SU-DHL-6 (cell line): Measurements from ENCODE around the gene AGTR1.

Source experiments
- H2AFZ ChIP-seq: fragments of 200-600 bp; sonication (generic); 2 replicates; pipeline ENCODE4 v1.6.1; 2014; ENCODE audit warnings: low read depth, mild to moderate bottlenecking, moderate library complexity, mixed read lengths, antibody characterized with exemption, low read length; ENCODE audit not compliant: severe bottlenecking
- H3F3A ChIP-seq: fragments of 200-600 bp; shearing (Covaris generic); 2 replicates; pipeline ENCODE4 v1.6.0; 2016; ENCODE audit warnings: antibody characterized with exemption, mild to moderate bottlenecking; ENCODE audit not compliant: insufficient read depth
- H3K27ac ChIP-seq: fragments of 200-600 bp; sonication (generic); 2 replicates; pipeline ENCODE4 v1.5.1; 2016; ENCODE audit warnings: low read depth, mild to moderate bottlenecking, low read length, moderate library complexity, mixed read lengths
- H3K27me3 ChIP-seq: fragments of 200-600 bp; sonication (generic), shearing (Covaris generic); 2 replicates; pipeline ENCODE4 v1.6.0; 2014; ENCODE audit warnings: mild to moderate bottlenecking, low read length
- H3K36me3 ChIP-seq: fragments of 200-600 bp; sonication (generic); 2 replicates; pipeline ENCODE4 v1.6.1; 2014; ENCODE audit warnings: mild to moderate bottlenecking, low read length, mixed read lengths
- H3K4me2 ChIP-seq: fragments of 300-600, 200-600 bp; shearing (Covaris generic), sonication (generic); 2 replicates; pipeline ENCODE4 v1.6.0; 2014; ENCODE audit warnings: low read length, low read depth, mild to moderate bottlenecking; ENCODE audit not compliant: poor library complexity, severe bottlenecking
- H3K4me3 ChIP-seq: fragments of 200-600 bp; sonication (generic); 2 replicates; pipeline ENCODE4 v1.5.1; 2014; ENCODE audit warnings: antibody characterized with exemption, low read length, mild to moderate bottlenecking, mixed read lengths; ENCODE audit not compliant: insufficient read depth, poor library complexity, severe bottlenecking
- H3K79me2 ChIP-seq: fragments of 200-600 bp; sonication (generic); 2 replicates; pipeline ENCODE4 v1.6.1; 2014; ENCODE audit warnings: mild to moderate bottlenecking, low read length, moderate library complexity; ENCODE audit not compliant: insufficient read depth
- H3K9ac ChIP-seq: fragments of 200-600 bp; sonication (generic); 2 replicates; pipeline ENCODE4 v1.7.0; 2014; ENCODE audit warnings: mild to moderate bottlenecking, low read length
- H3K9me2 ChIP-seq: fragments of 200-600 bp; sonication (generic); replicated peaks from 2 replicates; pipeline ENCODE4 v1.6.1; 2014; ENCODE audit warnings: low read length; ENCODE audit not compliant: insufficient read depth
- H3K9me3 ChIP-seq: fragments of 200-600 bp; sonication (generic); 2 replicates; pipeline ENCODE4 v1.6.1; 2014; ENCODE audit warnings: low read length, mixed read lengths; ENCODE audit not compliant: insufficient read depth
- H4K20me1 ChIP-seq: fragments of 200-600 bp; sonication (generic); 2 replicates; pipeline ENCODE4 v1.6.1; 2014; ENCODE audit warnings: low read depth, mild to moderate bottlenecking, antibody characterized with exemption, low read length, moderate library complexity, mixed read lengths
- EZH2phosphoT487 ChIP-seq: fragments of 200-600 bp; sonication (generic), shearing (Covaris generic); conservative IDR thresholded peaks from 2 replicates; pipeline ENCODE4 v1.6.1; 2018; ENCODE audit warnings: mild to moderate bottlenecking, antibody characterized with exemption, low read length, moderate library complexity, mixed read lengths
- TF ChIP-seq, protein P1 (sequence below): fragments of 200-600 bp; sonication (generic); IDR thresholded peaks from one replicate; pipeline ENCODE4 v1.5.1; 2017; ENCODE audit warnings: antibody characterized with exemption, mild to moderate bottlenecking, low read length, moderate library complexity; ENCODE audit not compliant: insufficient read depth, poor library complexity, severe bottlenecking

AGTR1 gene

DNA sequence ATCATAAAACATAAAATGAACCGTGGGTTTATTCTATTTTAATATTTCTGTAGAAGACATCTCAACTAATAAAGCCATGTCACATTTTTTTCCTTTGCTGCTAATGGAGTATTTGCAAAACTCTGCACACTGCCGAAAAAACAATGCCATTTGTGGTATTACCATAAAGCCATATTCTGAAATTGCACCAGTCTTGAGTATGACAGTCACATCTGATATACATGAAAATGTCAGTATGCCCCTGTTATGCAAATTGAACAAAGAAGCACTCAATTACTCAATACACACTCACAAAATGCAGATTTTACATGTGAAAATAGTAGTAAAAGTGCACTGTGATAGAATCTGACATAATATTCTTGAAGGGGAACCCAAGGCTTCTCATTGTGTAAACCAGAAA, 74.7 kb downstream of the AGTR1 start:
- Histone ChIP-seq H3K9me2 (no peaks in the 10 kb centered on the region), H3K4me3 (no peak overlapping the region), H3F3A (no peaks in the 10 kb centered on the region), H3K27me3 (no peaks in the 10 kb centered on the region), H3K4me2 (no peak overlapping the region), H3K9ac (no peak overlapping the region), H3K27ac (no peak overlapping the region), H3K79me2 (no peaks in the 10 kb centered on the region), H4K20me1 (no peaks in the 10 kb centered on the region), H2AFZ (no peak overlapping the region), H3K36me3 (no peaks in the 10 kb centered on the region), H3K9me3 (no peaks in the 10 kb centered on the region)
- TF ChIP-seq, protein P1, sequence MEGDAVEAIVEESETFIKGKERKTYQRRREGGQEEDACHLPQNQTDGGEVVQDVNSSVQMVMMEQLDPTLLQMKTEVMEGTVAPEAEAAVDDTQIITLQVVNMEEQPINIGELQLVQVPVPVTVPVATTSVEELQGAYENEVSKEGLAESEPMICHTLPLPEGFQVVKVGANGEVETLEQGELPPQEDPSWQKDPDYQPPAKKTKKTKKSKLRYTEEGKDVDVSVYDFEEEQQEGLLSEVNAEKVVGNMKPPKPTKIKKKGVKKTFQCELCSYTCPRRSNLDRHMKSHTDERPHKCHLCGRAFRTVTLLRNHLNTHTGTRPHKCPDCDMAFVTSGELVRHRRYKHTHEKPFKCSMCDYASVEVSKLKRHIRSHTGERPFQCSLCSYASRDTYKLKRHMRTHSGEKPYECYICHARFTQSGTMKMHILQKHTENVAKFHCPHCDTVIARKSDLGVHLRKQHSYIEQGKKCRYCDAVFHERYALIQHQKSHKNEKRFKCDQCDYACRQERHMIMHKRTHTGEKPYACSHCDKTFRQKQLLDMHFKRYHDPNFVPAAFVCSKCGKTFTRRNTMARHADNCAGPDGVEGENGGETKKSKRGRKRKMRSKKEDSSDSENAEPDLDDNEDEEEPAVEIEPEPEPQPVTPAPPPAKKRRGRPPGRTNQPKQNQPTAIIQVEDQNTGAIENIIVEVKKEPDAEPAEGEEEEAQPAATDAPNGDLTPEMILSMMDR = no peak
- TF ChIP-seq EZH2phosphoT487 = no peak

DNA sequence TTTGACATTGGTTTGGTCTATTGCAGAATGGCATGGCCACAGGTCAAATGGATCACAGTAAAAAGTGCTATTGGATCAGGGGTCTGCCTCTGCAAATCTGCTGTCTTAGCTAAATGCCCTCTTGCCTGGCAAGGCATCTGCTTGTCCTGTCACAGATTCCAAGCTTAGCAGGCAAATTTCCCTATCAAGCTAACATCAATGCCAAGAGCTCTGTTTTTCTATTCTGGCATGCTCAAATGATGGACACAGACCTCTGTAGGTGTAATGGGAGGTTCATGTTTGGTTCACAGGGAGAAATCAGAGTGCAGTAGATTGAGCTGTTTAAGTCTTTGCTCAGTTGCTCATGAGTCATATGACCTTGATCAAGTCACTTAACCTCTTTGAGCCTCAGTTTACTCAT, 75.1 kb downstream of the AGTR1 start:
- Histone ChIP-seq H3K36me3 (no peaks in the 10 kb centered on the region), H3K4me3 (no peak overlapping the region), H3K79me2 (no peaks in the 10 kb centered on the region), H2AFZ (no peak overlapping the region), H3K9me3 (no peaks in the 10 kb centered on the region), H3K9me2 (no peaks in the 10 kb centered on the region), H3F3A (no peaks in the 10 kb centered on the region), H4K20me1 (no peaks in the 10 kb centered on the region), H3K27ac (no peak overlapping the region), H3K9ac (no peak overlapping the region), H3K4me2 (no peak overlapping the region), H3K27me3 (no peaks in the 10 kb centered on the region)
- TF ChIP-seq EZH2phosphoT487 = no peak
- TF ChIP-seq, protein P1 = no peak

- Histone ChIP-seq H2AFZ (no peak overlapping the region), H3K27me3 (no peaks in the 10 kb centered on the region)
Measured at GRCh38 chr3:148773805-148774204, 76.1 kb downstream of the AGTR1 start.

More at GRCh38 chr3:148773805-148774204, 76.1 kb downstream of the AGTR1 start:
- Histone ChIP-seq H3K9me3 (no peaks in the 10 kb centered on the region), H3K36me3 (no peaks in the 10 kb centered on the region), H3F3A (no peaks in the 10 kb centered on the region), H3K4me3 (no peak overlapping the region), H3K79me2 (no peaks in the 10 kb centered on the region), H3K9ac (no peak overlapping the region), H4K20me1 (no peaks in the 10 kb centered on the region), H3K27ac (no peak overlapping the region), H3K4me2 (no peak overlapping the region), H3K9me2 (no peaks in the 10 kb centered on the region)
- TF ChIP-seq, protein P1 = no peak
- no peak for TF ChIP-seq EZH2phosphoT487
